Liver (tissue), 9 donors: Measurements from ENCODE around the gene NCK2. TPM values are rescaled to one million over a fixed set of nuclear protein-coding genes. Genes with fewer than 3 reads are reported as not detected.
A peak's percentile ranks its signal among the peaks of the same experiment; 100 is the strongest.

Experiments
- DNase-seq: peaks from one replicate; pipeline ENCODE4 v3.0.0-alpha.2; 2017; ENCODE audit warnings: low spot score
- H3K27ac ChIP-seq, 2 donors: one replicate each; pipeline ENCODE4 v1.7.0; 2013; ENCODE audit warnings: inconsistent platforms in 2 of 2, low read length in 2 of 2, control low read depth in 1 of 2, low read depth in 1 of 2, mild to moderate bottlenecking in 1 of 2
- H3K27me3 ChIP-seq, 4 donors: one replicate each; pipeline versions ENCODE4 v1.6.1 to v1.7.0; 2013; ENCODE audit warnings: low read length in 3 of 4, inconsistent platforms in 1 of 4, mild to moderate bottlenecking in 1 of 4, moderate library complexity in 1 of 4; ENCODE audit not compliant: control insufficient read depth in 4 of 4, insufficient read depth in 4 of 4
- H3K36me3 ChIP-seq, 4 donors: one replicate each; pipeline versions ENCODE4 v1.6.1 to v1.7.0; 2013; ENCODE audit warnings: low read length in 3 of 4, mild to moderate bottlenecking in 3 of 4, low read depth in 1 of 4, moderate library complexity in 1 of 4; ENCODE audit not compliant: control insufficient read depth in 4 of 4, insufficient read depth in 3 of 4
- H3K4me1 ChIP-seq, 4 donors: one replicate each; pipeline versions ENCODE4 v1.6.1 to v1.7.0; 2013; ENCODE audit warnings: low read length in 3 of 4, mild to moderate bottlenecking in 3 of 4, moderate library complexity in 1 of 4; ENCODE audit not compliant: control insufficient read depth in 4 of 4, insufficient read depth in 4 of 4
- H3K4me3 ChIP-seq, 3 donors: one replicate each; pipeline versions ENCODE4 v1.6.1 to v1.7.0; 2013; ENCODE audit warnings: low read length in 3 of 3, control low read depth in 1 of 3, low read depth in 1 of 3, mild to moderate bottlenecking in 1 of 3
- H3K9ac ChIP-seq, 2 donors: one replicate each; pipeline ENCODE4 v1.7.0; 2013; ENCODE audit warnings: low read length in 2 of 2, mild to moderate bottlenecking in 2 of 2, moderate library complexity in 2 of 2, control low read depth in 1 of 2, low read depth in 1 of 2
- H3K9me3 ChIP-seq, 4 donors: one replicate each; pipeline versions ENCODE4 v1.6.1 to v1.7.0; 2013; ENCODE audit warnings: low read length in 3 of 4; ENCODE audit not compliant: control insufficient read depth in 4 of 4
- ATF3 ChIP-seq: IDR thresholded peaks from 2 replicates; pipeline ENCODE4 v1.6.1; 2016; ENCODE audit warnings: antibody characterized with exemption
- EGR1 ChIP-seq, 2 donors: IDR thresholded peaks; 2 replicates each; pipeline ENCODE4 v1.6.1; 2016 to 2018; ENCODE audit warnings: antibody characterized with exemption in 2 of 2, low read depth in 2 of 2
- FOXA1 ChIP-seq: IDR thresholded peaks from 2 replicates; pipeline ENCODE4 v1.6.1; 2016; ENCODE audit warnings: antibody characterized with exemption
- FOXA2 ChIP-seq: IDR thresholded peaks from 2 replicates; pipeline ENCODE4 v1.6.1; 2016; ENCODE audit warnings: antibody characterized with exemption
- GABPA ChIP-seq, 2 donors: IDR thresholded peaks in 1 of 2; conservative IDR thresholded peaks in 1 of 2; 2 replicates each; pipeline ENCODE4 v1.6.1; 2016; ENCODE audit warnings: antibody characterized with exemption in 2 of 2, mild to moderate bottlenecking in 1 of 2, moderate library complexity in 1 of 2
- HNF4A ChIP-seq, 2 donors: conservative IDR thresholded peaks; 2 replicates each; pipeline ENCODE4 v1.6.1; 2016; ENCODE audit warnings: antibody characterized with exemption in 2 of 2, mild to moderate bottlenecking in 2 of 2
- HNF4G ChIP-seq: IDR thresholded peaks from 2 replicates; pipeline ENCODE4 v1.6.1; 2016; ENCODE audit warnings: antibody characterized with exemption
- JUND ChIP-seq, 2 donors: IDR thresholded peaks; 2 replicates each; pipeline ENCODE4 v1.6.1; 2016; ENCODE audit warnings: antibody characterized with exemption in 2 of 2
- MAX ChIP-seq: IDR thresholded peaks from 2 replicates; pipeline ENCODE4 v1.6.1; 2016; ENCODE audit warnings: antibody characterized with exemption
- NR2F2 ChIP-seq: IDR thresholded peaks from 2 replicates; pipeline ENCODE4 v1.6.1; 2016; ENCODE audit warnings: antibody characterized with exemption
- RAD21 ChIP-seq, 2 donors: IDR thresholded peaks; 2 replicates each; pipeline ENCODE4 v1.6.1; 2016; ENCODE audit warnings: antibody characterized with exemption in 2 of 2, mild to moderate bottlenecking in 2 of 2
- REST ChIP-seq: IDR thresholded peaks from 2 replicates; pipeline ENCODE4 v1.6.1; 2016; ENCODE audit warnings: antibody characterized with exemption, mild to moderate bottlenecking
- RXRA ChIP-seq, 2 donors: IDR thresholded peaks; 2 replicates each; pipeline ENCODE4 v1.6.1; 2017 to 2018; ENCODE audit warnings: antibody characterized with exemption in 2 of 2, mild to moderate bottlenecking in 1 of 2
- SP1 ChIP-seq: IDR thresholded peaks from 2 replicates; pipeline ENCODE4 v1.6.1; 2018; ENCODE audit warnings: antibody characterized with exemption, mild to moderate bottlenecking
- TAF1 ChIP-seq: conservative IDR thresholded peaks from 2 replicates; pipeline ENCODE4 v1.6.1; 2016; ENCODE audit warnings: antibody characterized with exemption, mild to moderate bottlenecking
- YY1 ChIP-seq: IDR thresholded peaks from 2 replicates; pipeline ENCODE4 v1.6.1; 2016; ENCODE audit warnings: antibody characterized with exemption, mild to moderate bottlenecking
- WGBS: extraction: QIAGEN DNeasy Blood & Tissue Kit; methylation state at CpG from one replicate; pipeline ENCODE4 v1.1.7; 2013; 5-methylcytosine and 5-hydroxymethylcytosine counted together
- polyA plus RNA-seq, 2 donors: library from polyadenylated mRNA; stranded (reverse) in 1 of 2; unstranded in 1 of 2; fragments of 200-250 nt in 1 of 2; fragments of >200 nt in 1 of 2; fragmentation: Nextera tagmentation in 1 of 2; extraction: Ambion mirVana in 1 of 2; gene quantifications; one replicate each; pipeline versions ENCODE4 v1.2.1 to v1.2.3, GENCODE V29; 2013 to 2015
- total RNA-seq, 2 donors: library from RNA; depleted of rRNA; stranded (reverse); fragments of >200 nt; gene quantifications; one replicate each; pipeline ENCODE4 v1.2.3, GENCODE V29; 2014
- TF ChIP-seq, protein P1 (sequence below): fragments of 150-350 bp; IDR thresholded peaks from 2 replicates; pipeline ENCODE4 v1.5.1; 2017; ENCODE audit warnings: improper control_type of control experiment, low read depth, low read length; ENCODE audit not compliant: missing input control
- TF ChIP-seq, protein P2 (sequence below): IDR thresholded peaks from 2 replicates; pipeline ENCODE4 v1.6.1; 2016; ENCODE audit warnings: antibody characterized with exemption
- donor health status: healthy.
- donor health status: healthy.
- donor health status: healthy.
- donor health status: healthy.
- donor health status: healthy.

The NCK2 gene
- total and polyA plus RNA-seq, 4 donors: 3.4 to 15.0 (median 10.7) TPM

DNA sequence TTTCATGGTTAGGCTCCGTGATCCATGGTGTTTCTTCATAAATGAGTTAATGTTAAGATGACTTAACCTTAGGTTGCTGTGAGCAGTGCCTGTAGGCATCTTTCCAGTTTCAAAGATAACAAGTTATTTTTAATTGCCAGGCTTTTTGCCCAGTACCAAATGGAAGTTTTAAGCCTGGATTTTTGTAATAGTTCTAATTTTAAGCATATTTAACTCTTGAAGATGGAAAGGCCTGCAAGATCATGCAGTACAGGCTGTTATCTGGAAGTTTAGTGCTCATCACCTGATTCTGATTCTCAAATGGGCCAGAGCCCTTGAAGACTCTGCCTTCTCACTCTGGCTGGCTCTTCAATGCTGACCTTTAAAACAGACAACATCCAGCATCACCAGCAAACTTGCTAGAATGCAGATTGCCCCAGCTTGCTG lies 141.3 kb downstream of the NCK2 start:
- WGBS: 25% methylated on average over 1 of the region's 1 CpG
- no peak overlapping the region for H3K9ac ChIP-seq
- H3K4me1 ChIP-seq: peaks cover 6 to 24% (median 23%) of the 10 kb centered on the region in 4 donors
- H3K36me3 ChIP-seq: no peaks in the 10 kb centered on the region
- H3K27me3 ChIP-seq: no peaks in the 10 kb centered on the region
- DNase-seq: no peak
- H3K9me3 ChIP-seq: peaks cover 0 to 7% (median 2%) of the 10 kb centered on the region in 4 donors
- no peak overlapping the region for H3K4me3 ChIP-seq
- no peak overlapping the region for H3K27ac ChIP-seq
- TF ChIP-seq EGR1 (IDR thresholded peaks at IDR 0.05; ENCODE audit: low read depth in 2 of 2) (no peak), NR2F2 (peak; percentile 67)

DNA sequence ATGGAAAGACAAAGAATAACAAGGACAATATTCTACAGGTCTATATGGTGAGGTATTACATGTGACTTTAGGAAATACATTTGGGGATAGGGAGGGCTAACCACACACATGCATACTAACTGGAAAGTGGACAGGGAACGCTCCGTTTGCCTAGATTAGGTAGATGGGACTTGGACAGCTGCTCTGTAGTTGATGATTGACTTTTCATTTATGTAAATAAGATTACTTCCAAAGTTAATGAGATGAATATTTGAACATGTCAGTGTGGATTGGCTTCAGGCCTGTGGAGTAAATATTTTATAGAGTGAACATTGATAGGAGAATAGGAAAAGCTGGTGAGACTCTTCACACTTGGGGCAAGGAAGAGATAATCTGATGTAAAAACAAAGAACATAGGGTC lies 142.0 kb downstream of the NCK2 start:
- no peak for DNase-seq
- TF ChIP-seq NR2F2 (no peak), YY1 (peak; percentile 38), MAX (peak; percentile 28), HNF4A (conservative IDR thresholded peaks at IDR 0.05) (peak; percentile 44 to 49), ATF3 (no peak), RAD21 (IDR thresholded peaks at IDR 0.05) (peak; percentile 40 to 46), SP1 (peak; percentile 63), EGR1 (IDR thresholded peaks at IDR 0.05; ENCODE audit: low read depth in 2 of 2) (no peak), JUND (IDR thresholded peaks at IDR 0.05) (no peak), RXRA (IDR thresholded peaks at IDR 0.05) (peak in 1 of 2 donors; percentile 53), GABPA (IDR thresholded peaks at IDR 0.05 in 1 of 2, conservative IDR thresholded peaks at IDR 0.05 in 1 of 2) (peak in 1 of 2 donors; percentile 16), TAF1 (peak; percentile 62), FOXA1 (peak; percentile 84), REST (peak; percentile 39), HNF4G (no peak), FOXA2 (peak; percentile 94)
- TF ChIP-seq, protein P1, sequence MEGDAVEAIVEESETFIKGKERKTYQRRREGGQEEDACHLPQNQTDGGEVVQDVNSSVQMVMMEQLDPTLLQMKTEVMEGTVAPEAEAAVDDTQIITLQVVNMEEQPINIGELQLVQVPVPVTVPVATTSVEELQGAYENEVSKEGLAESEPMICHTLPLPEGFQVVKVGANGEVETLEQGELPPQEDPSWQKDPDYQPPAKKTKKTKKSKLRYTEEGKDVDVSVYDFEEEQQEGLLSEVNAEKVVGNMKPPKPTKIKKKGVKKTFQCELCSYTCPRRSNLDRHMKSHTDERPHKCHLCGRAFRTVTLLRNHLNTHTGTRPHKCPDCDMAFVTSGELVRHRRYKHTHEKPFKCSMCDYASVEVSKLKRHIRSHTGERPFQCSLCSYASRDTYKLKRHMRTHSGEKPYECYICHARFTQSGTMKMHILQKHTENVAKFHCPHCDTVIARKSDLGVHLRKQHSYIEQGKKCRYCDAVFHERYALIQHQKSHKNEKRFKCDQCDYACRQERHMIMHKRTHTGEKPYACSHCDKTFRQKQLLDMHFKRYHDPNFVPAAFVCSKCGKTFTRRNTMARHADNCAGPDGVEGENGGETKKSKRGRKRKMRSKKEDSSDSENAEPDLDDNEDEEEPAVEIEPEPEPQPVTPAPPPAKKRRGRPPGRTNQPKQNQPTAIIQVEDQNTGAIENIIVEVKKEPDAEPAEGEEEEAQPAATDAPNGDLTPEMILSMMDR: no peak
- TF ChIP-seq, protein P2, sequence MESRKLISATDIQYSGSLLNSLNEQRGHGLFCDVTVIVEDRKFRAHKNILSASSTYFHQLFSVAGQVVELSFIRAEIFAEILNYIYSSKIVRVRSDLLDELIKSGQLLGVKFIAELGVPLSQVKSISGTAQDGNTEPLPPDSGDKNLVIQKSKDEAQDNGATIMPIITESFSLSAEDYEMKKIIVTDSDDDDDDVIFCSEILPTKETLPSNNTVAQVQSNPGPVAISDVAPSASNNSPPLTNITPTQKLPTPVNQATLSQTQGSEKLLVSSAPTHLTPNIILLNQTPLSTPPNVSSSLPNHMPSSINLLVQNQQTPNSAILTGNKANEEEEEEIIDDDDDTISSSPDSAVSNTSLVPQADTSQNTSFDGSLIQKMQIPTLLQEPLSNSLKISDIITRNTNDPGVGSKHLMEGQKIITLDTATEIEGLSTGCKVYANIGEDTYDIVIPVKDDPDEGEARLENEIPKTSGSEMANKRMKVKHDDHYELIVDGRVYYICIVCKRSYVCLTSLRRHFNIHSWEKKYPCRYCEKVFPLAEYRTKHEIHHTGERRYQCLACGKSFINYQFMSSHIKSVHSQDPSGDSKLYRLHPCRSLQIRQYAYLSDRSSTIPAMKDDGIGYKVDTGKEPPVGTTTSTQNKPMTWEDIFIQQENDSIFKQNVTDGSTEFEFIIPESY: peak; percentile 39
- H3K27me3 ChIP-seq: no peaks in the 10 kb centered on the region
- no peaks in the 10 kb centered on the region for H3K36me3 ChIP-seq
- H3K9ac ChIP-seq: no peak overlapping the region
- H3K27ac ChIP-seq: no peak overlapping the region
- H3K9me3 ChIP-seq: peaks cover 0 to 7% (median 2%) of the 10 kb centered on the region in 4 donors
- 19% methylated on average over 2 of the region's 2 CpGs for WGBS
- H3K4me3 ChIP-seq: no peak overlapping the region
- H3K4me1 ChIP-seq: peaks cover 6 to 24% (median 23%) of the 10 kb centered on the region in 4 donors
